Neural progenitor cell (in vitro differentiated cells): Measurements from ENCODE around the gene MRGPRF. TPM values are rescaled to one million over a fixed set of nuclear protein-coding genes. Genes with fewer than 3 reads are reported as not detected.
A peak's percentile ranks its signal among the peaks of the same experiment; 100 is the strongest.

ENCODE experiments used
- DNase-seq: peaks from one replicate; pipeline ENCODE4 v3.0.0-alpha.2; 2016; ENCODE audit warnings: low spot score
- H2AFZ ChIP-seq: fragments of 200-600 bp; sonication (generic); replicated peaks from 2 replicates; pipeline ENCODE4 v1.6.1; 2016; ENCODE audit warnings: antibody characterized with exemption
- H3F3A ChIP-seq: fragments of 200-600 bp; sonication (generic); 2 replicates; pipeline ENCODE4 v1.6.1; 2016; ENCODE audit warnings: antibody characterized with exemption, low read depth
- H3K27ac ChIP-seq: fragments of 200-600 bp; sonication (generic); 2 replicates; pipeline ENCODE4 v1.5.1; 2016; ENCODE audit warnings: mild to moderate bottlenecking
- H3K27me3 ChIP-seq: fragments of 200-600 bp; sonication (generic); 2 replicates; pipeline ENCODE4 v1.6.1; 2016; ENCODE audit warnings: mild to moderate bottlenecking, moderate library complexity
- H3K36me3 ChIP-seq: fragments of 200-600 bp; sonication (generic); 2 replicates; pipeline ENCODE4 v1.5.1; 2016
- H3K4me1 ChIP-seq: fragments of 200-600 bp; sonication (generic); 2 replicates; pipeline ENCODE4 v1.6.1; 2016; ENCODE audit warnings: mixed run types
- H3K4me2 ChIP-seq: fragments of 200-600 bp; sonication (generic); 2 replicates; pipeline ENCODE4 v1.6.1; 2016
- H3K4me3 ChIP-seq: fragments of 200-600 bp; sonication (generic); 2 replicates; pipeline ENCODE4 v1.5.1; 2016
- H3K79me2 ChIP-seq: fragments of 200-600 bp; sonication (generic); 2 replicates; pipeline ENCODE4 v1.6.1; 2016; ENCODE audit warnings: low read depth
- H3K9ac ChIP-seq: fragments of 200-600 bp; sonication (generic); 2 replicates; pipeline ENCODE4 v1.6.1; 2016
- H3K9me3 ChIP-seq: fragments of 200-600 bp; sonication (generic); 2 replicates; pipeline ENCODE4 v1.5.1; 2016; ENCODE audit warnings: low read depth
- H4K20me1 ChIP-seq: fragments of 200-600 bp; sonication (generic); 2 replicates; pipeline ENCODE4 v1.6.1; 2016; ENCODE audit warnings: low read depth
- H3K27ac Mint-ChIP-seq: 3 replicates; pipeline ENCODE4 v1.8.0; 2021; ENCODE audit warnings: mixed read lengths
- H3K27me3 Mint-ChIP-seq: 2 replicates; pipeline ENCODE4 v1.8.0; 2022; ENCODE audit warnings: low read depth, mild to moderate bottlenecking, inconsistent platforms, moderate library complexity, mixed read lengths; ENCODE audit not compliant: insufficient read depth
- H3K36me3 Mint-ChIP-seq: 3 replicates; pipeline ENCODE4 v1.8.0; 2021; ENCODE audit warnings: mixed read lengths
- H3K4me1 Mint-ChIP-seq: 3 replicates; pipeline ENCODE4 v1.8.0; 2021; ENCODE audit warnings: mixed read lengths
- H3K4me3 Mint-ChIP-seq: 3 replicates; pipeline ENCODE4 v1.8.0; 2021; ENCODE audit warnings: mild to moderate bottlenecking, moderate library complexity, mixed read lengths
- H3K9me3 Mint-ChIP-seq: 3 replicates; pipeline ENCODE4 v1.8.0; 2020; ENCODE audit warnings: mixed read lengths
- CTCF ChIP-seq: fragments of 200-600 bp; sonication (generic); IDR thresholded peaks from 2 replicates; pipeline ENCODE4 v1.5.1; 2017; ENCODE audit warnings: antibody characterized with exemption, mild to moderate bottlenecking
- EZH2 ChIP-seq: fragments of 200-600 bp; sonication (generic); IDR thresholded peaks from 2 replicates; pipeline ENCODE4 v1.6.1; 2017; ENCODE audit warnings: antibody characterized with exemption, mild to moderate bottlenecking, moderate library complexity
- EZH2phosphoT487 ChIP-seq: fragments of 200-600 bp; sonication (generic); IDR thresholded peaks from 2 replicates; pipeline ENCODE4 v1.6.1; 2017; ENCODE audit warnings: antibody characterized with exemption
- total RNA-seq: library from RNA; depleted of rRNA; stranded (reverse); fragments of >200 nt; gene quantifications from 2 replicates; pipeline ENCODE4 v1.2.3, GENCODE V29; 2015; ENCODE audit warnings: low replicate concordance

Gene MRGPRF
- total RNA-seq, 1 donor from 2014 or later: 0.56 TPM

GRCh38 chr11:69009441-69010211, 3.4 kb downstream of the MRGPRF start:
- no peaks in the 10 kb centered on the region for H3K9me3 Mint-ChIP-seq
- H3K36me3 Mint-ChIP-seq: no peaks in the 10 kb centered on the region
- Histone ChIP-seq H3F3A (peaks cover 22% of the 10 kb centered on the region), H3K4me2 (no peak overlapping the region), H3K9ac (no peak overlapping the region), H4K20me1 (no peaks in the 10 kb centered on the region), H3K4me1 (peaks cover 38% of the 10 kb centered on the region), H3K27me3 (peaks cover 9% of the 10 kb centered on the region), H3K27ac (no peak overlapping the region), H3K79me2 (no peaks in the 10 kb centered on the region), H3K36me3 (no peaks in the 10 kb centered on the region), H3K9me3 (no peaks in the 10 kb centered on the region), H3K4me3 (no peak overlapping the region), H2AFZ (no peak overlapping the region)
- H3K27me3 Mint-ChIP-seq: peaks cover 8% of the 10 kb centered on the region
- no peak for DNase-seq
- peak overlapping the region; percentile 37 for H3K27ac Mint-ChIP-seq
- no peak for TF ChIP-seq EZH2phosphoT487
- no peak for TF ChIP-seq CTCF
- TF ChIP-seq EZH2: no peak
- H3K4me1 Mint-ChIP-seq: peaks cover 48% of the 10 kb centered on the region
- no peak overlapping the region for H3K4me3 Mint-ChIP-seq

- Histone ChIP-seq H3K27ac (no peak overlapping the region), H3K9me3 (no peaks in the 10 kb centered on the region), H3K36me3 (no peaks in the 10 kb centered on the region), H3K4me2 (no peak overlapping the region), H3K4me3 (no peak overlapping the region), H4K20me1 (no peaks in the 10 kb centered on the region), H2AFZ (no peak overlapping the region), H3K9ac (no peak overlapping the region), H3F3A (peaks cover 16% of the 10 kb centered on the region), H3K4me1 (peaks cover 31% of the 10 kb centered on the region), H3K27me3 (peaks cover 9% of the 10 kb centered on the region), H3K79me2 (no peaks in the 10 kb centered on the region)
- Mint-ChIP-seq H3K36me3 (no peaks in the 10 kb centered on the region), H3K9me3 (no peaks in the 10 kb centered on the region), H3K4me1 (peaks cover 41% of the 10 kb centered on the region), H3K27me3 (peaks cover 9% of the 10 kb centered on the region), H3K27ac (no peak overlapping the region), H3K4me3 (no peak overlapping the region)
- TF ChIP-seq CTCF: no peak
- no peak for TF ChIP-seq EZH2phosphoT487
- TF ChIP-seq EZH2: no peak
- no peak for DNase-seq
Observed at GRCh38 chr11:69008737-69009440, 4.2 kb downstream of the MRGPRF start.

- no peaks in the 10 kb centered on the region for H4K20me1 ChIP-seq
- H3K79me2 ChIP-seq: no peaks in the 10 kb centered on the region
- H3K4me1 Mint-ChIP-seq: peaks cover 38% of the 10 kb centered on the region
- H3K9me3 ChIP-seq: no peaks in the 10 kb centered on the region
- H3F3A ChIP-seq: peaks cover 7% of the 10 kb centered on the region
- no peak overlapping the region for H3K4me3 ChIP-seq
- peaks cover 9% of the 10 kb centered on the region for H3K27me3 Mint-ChIP-seq
- peaks cover 23% of the 10 kb centered on the region for H3K4me1 ChIP-seq
- no peak overlapping the region for H3K9ac ChIP-seq
- H3K27me3 ChIP-seq: peaks cover 1% of the 10 kb centered on the region
- no peak for DNase-seq
- H3K36me3 ChIP-seq: no peaks in the 10 kb centered on the region
- TF ChIP-seq EZH2: no peak
- no peak for TF ChIP-seq EZH2phosphoT487
- TF ChIP-seq CTCF: no peak
- no peak overlapping the region for H3K4me3 Mint-ChIP-seq
- no peak overlapping the region for H3K27ac Mint-ChIP-seq
- no peak overlapping the region for H3K27ac ChIP-seq
- H3K9me3 Mint-ChIP-seq: no peaks in the 10 kb centered on the region
- H2AFZ ChIP-seq: no peak overlapping the region
- H3K4me2 ChIP-seq: no peak overlapping the region
- no peaks in the 10 kb centered on the region for H3K36me3 Mint-ChIP-seq
Observed at GRCh38 chr11:69007975-69008381, 5.1 kb downstream of the MRGPRF start.
